Kasumi-1 (cell line): ENCODE results near the gene RALGPS2.
"Not testable (repeated sequence)": the region's sequence is repeated elsewhere in the genome, so short reads cannot be mapped to it uniquely, and the experiment has no call there.

Experiments used
- DNase-seq, 2 experiments: peaks; one replicate each; lab custom pipeline; 2025; lab: John Stamatoyannopoulos, UW

RALGPS2 gene

GRCh38 chr1:178724376-178724727, 692 bp upstream of the RALGPS2 start:
- DNase-seq = no peak

- DNase-seq = no peak
These were observed 532 bp downstream of the RALGPS2 start for GRCh38 chr1:178725466-178726086.

- DNase-seq = peak; percentile 88 to 95
These were observed 1.1 kb downstream of the RALGPS2 start for GRCh38 chr1:178726087-178726517.

GRCh38 chr1:178726545-178726944, 1.5 kb downstream of the RALGPS2 start:
- no peak for DNase-seq

- DNase-seq = no peak
These were observed 2.2 kb downstream of the RALGPS2 start for GRCh38 chr1:178727014-178727895.

GRCh38 chr1:178733972-178734371, 8.9 kb downstream of the RALGPS2 start:
- peak in 1 of 2 experiments; percentile 8 for DNase-seq

GRCh38 chr1:178738780-178739179, 13.7 kb downstream of the RALGPS2 start:
- DNase-seq = no peak

- no peak for DNase-seq
These were observed 14.4 kb downstream of the RALGPS2 start for GRCh38 chr1:178739285-178740045.

GRCh38 chr1:178740491-178740890, 15.4 kb downstream of the RALGPS2 start:
- DNase-seq = no peak

- DNase-seq = no peak
These were observed 15.9 kb downstream of the RALGPS2 start for GRCh38 chr1:178740924-178741323.

GRCh38 chr1:178743801-178744200, 18.8 kb downstream of the RALGPS2 start:
- no peak for DNase-seq

- no peak for DNase-seq
These were observed 20.2 kb downstream of the RALGPS2 start for GRCh38 chr1:178745260-178745659.

GRCh38 chr1:178746345-178746744, 21.3 kb downstream of the RALGPS2 start:
- no peak for DNase-seq

GRCh38 chr1:178747361-178747760, 22.3 kb downstream of the RALGPS2 start:
- DNase-seq = not testable (repeated sequence)

- DNase-seq = no peak
These were observed 24.6 kb downstream of the RALGPS2 start for GRCh38 chr1:178749581-178750166.

GRCh38 chr1:178751046-178751445, 26.0 kb downstream of the RALGPS2 start:
- DNase-seq = no peak

- no peak for DNase-seq
These were observed 27.8 kb downstream of the RALGPS2 start for GRCh38 chr1:178752891-178753290.

- not testable (repeated sequence) for DNase-seq
These were observed 29.7 kb downstream of the RALGPS2 start for GRCh38 chr1:178754655-178755256.

- DNase-seq = peak; percentile 48 to 50
These were observed 43.4 kb downstream of the RALGPS2 start for GRCh38 chr1:178768423-178768822.

GRCh38 chr1:178772952-178773351, 47.9 kb downstream of the RALGPS2 start:
- no peak for DNase-seq

GRCh38 chr1:178774263-178774662, 49.2 kb downstream of the RALGPS2 start:
- DNase-seq = peak; percentile 56 to 69

- DNase-seq = no peak
These were observed 51.5 kb downstream of the RALGPS2 start for GRCh38 chr1:178776553-178776952.
